ENCODE measurements around the gene ATP6V1C2. TPM values are rescaled to one million over a fixed set of nuclear protein-coding genes. Genes with fewer than 3 reads are reported as not detected.

Gene ATP6V1C2
- total and polyA plus RNA-seq, 9 of the 15 experiments (the other 6 are each of a cell fraction or from before 2014, with no cell fraction given), result 0.01 to 0.31 (median 0.10) TPM; not detected in 4

DNA sequence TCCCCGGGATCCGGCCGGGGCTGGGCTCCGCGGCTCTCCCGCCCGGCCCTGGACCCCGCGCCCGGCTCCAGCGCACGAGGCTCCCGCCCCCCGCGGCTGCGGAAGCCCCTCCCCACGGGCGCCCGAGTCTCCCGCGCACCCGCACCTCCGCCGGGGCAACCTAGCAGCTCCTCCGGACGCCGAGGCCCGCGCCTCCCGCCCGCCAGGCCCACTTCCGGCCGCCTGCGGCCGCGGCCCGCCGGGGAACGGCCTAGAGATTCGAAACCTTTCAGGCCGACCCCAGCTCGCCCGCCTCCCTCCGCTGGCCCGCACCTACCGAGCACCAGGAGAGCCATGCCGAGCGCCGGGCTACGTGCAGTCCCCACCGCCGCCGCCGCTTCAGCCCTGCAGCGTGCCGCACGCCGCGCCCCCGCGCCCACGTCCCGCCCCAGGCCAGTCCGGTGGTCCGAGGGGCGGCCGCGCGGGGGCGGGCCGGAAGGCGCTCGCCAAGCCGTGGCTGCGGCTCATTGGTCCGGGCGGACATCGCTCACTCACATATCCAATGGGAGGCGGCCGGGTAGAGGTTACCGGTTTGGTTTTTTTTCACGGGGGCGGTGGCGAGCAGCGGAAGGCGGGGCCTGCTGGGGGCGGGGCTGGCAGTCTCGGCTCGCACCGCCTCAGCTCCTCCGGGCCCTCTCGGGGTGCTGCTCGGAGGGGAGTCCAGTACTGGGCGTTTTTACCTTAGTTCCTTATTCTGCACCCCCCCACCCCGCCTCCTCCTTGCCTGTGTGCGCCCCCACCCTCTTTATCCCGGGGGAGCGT lies 91.1 kb downstream of the ATP6V1C2 start, which contains the start of gene PDIA6 (continued):
- peak; percentile 68 for TF ChIP-seq SAP30 (IDR thresholded peaks at IDR 0.05; ENCODE audit: borderline replicate concordance, insufficient read depth, low read depth, low read length, poor library complexity, severe bottlenecking)
- peak; percentile 92; the same call in 1 of the 2 replicates for TF ChIP-seq PHF8 (IDR thresholded peaks at IDR 0.05; ENCODE audit: borderline replicate concordance, low read length)
- TF ChIP-seq CREM (IDR thresholded peaks at IDR 0.05; ENCODE audit: low read depth), result peak; percentile 77
- TF ChIP-seq ZNF384 (IDR thresholded peaks at IDR 0.05; ENCODE audit: low read depth, low read length), result peak; percentile 99
- peak; percentile 87 for TF ChIP-seq NFYB (IDR thresholded peaks at IDR 0.05; ENCODE audit: extremely low read depth, insufficient read length)
- TF ChIP-seq, protein P1, sequence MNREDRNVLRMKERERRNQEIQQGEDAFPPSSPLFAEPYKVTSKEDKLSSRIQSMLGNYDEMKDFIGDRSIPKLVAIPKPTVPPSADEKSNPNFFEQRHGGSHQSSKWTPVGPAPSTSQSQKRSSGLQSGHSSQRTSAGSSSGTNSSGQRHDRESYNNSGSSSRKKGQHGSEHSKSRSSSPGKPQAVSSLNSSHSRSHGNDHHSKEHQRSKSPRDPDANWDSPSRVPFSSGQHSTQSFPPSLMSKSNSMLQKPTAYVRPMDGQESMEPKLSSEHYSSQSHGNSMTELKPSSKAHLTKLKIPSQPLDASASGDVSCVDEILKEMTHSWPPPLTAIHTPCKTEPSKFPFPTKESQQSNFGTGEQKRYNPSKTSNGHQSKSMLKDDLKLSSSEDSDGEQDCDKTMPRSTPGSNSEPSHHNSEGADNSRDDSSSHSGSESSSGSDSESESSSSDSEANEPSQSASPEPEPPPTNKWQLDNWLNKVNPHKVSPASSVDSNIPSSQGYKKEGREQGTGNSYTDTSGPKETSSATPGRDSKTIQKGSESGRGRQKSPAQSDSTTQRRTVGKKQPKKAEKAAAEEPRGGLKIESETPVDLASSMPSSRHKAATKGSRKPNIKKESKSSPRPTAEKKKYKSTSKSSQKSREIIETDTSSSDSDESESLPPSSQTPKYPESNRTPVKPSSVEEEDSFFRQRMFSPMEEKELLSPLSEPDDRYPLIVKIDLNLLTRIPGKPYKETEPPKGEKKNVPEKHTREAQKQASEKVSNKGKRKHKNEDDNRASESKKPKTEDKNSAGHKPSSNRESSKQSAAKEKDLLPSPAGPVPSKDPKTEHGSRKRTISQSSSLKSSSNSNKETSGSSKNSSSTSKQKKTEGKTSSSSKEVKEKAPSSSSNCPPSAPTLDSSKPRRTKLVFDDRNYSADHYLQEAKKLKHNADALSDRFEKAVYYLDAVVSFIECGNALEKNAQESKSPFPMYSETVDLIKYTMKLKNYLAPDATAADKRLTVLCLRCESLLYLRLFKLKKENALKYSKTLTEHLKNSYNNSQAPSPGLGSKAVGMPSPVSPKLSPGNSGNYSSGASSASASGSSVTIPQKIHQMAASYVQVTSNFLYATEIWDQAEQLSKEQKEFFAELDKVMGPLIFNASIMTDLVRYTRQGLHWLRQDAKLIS (CRISPR knock-in tag; IDR thresholded peaks at IDR 0.05), result no peak
- TF ChIP-seq CXXC5 (CRISPR knock-in tag; IDR thresholded peaks at IDR 0.05), result peak; percentile 93
- peak; percentile 44; the same call in 1 of the 2 replicates for TF ChIP-seq ZNF583 (CRISPR knock-in tag; IDR thresholded peaks at IDR 0.05)
- TF ChIP-seq ASH1L (IDR thresholded peaks at IDR 0.05; ENCODE audit: borderline replicate concordance, low read depth, partially characterized antibody), result peak; percentile 88
- peak; percentile 90 for TF ChIP-seq RBFOX2 (IDR thresholded peaks at IDR 0.05; ENCODE audit: low read depth, low read length)
- peak; percentile 55; the same call in 1 of the 2 replicates for TF ChIP-seq NR2C2 (CRISPR knock-in tag; IDR thresholded peaks at IDR 0.05)
- TF ChIP-seq NR2C2 (tag; IDR thresholded peaks at IDR 0.05), result peak; percentile 89
- TF ChIP-seq CREB3L1 (IDR thresholded peaks at IDR 0.05; ENCODE audit: borderline replicate concordance, low read depth), result peak; percentile 43; the same call in 1 of the 2 replicates
- peak; percentile 93 for TF ChIP-seq HMGXB4 (CRISPR knock-in tag; IDR thresholded peaks at IDR 0.05)
- peak; percentile 92 for TF ChIP-seq POLR2G (IDR thresholded peaks at IDR 0.05; ENCODE audit: low read depth, low read length)

All from K562 (cell line).